ENCODE results near the gene NT5C3A. TPM values are rescaled to one million over a fixed set of nuclear protein-coding genes. Genes with fewer than 3 reads are reported as not detected.
A peak's percentile ranks its signal among the peaks of the same experiment; 100 is the strongest.
"Not testable (repeated sequence)": the region's sequence is repeated elsewhere in the genome, so short reads cannot be mapped to it uniquely, and the experiment has no call there.

NT5C3A gene
- total RNA-seq, 1 experiment from 2014 or later = 35.0 TPM

GRCh38 chr7:33005193-33005592 is 57.4 kb downstream of the NT5C3A start:
- H3K36me3 ChIP-seq (ENCODE audit: low read depth, low read length); H3K9ac ChIP-seq (ENCODE audit: low read length); H3F3A ChIP-seq (ENCODE audit: low read length, unreplicated experiment); H3K27me3 ChIP-seq (ENCODE audit: low read length); ATAC-seq; DNase-seq; H3K4me3 ChIP-seq (ENCODE audit: low read length); H3K79me2 ChIP-seq (ENCODE audit: low read length); BruUV-seq (replicated peaks); H2AFZ ChIP-seq (ENCODE audit: low read length); CTCF ChIA-PET; H3K9me2 ChIP-seq (replicated peaks; ENCODE audit: low read length); POLR2A ChIA-PET (ENCODE audit: unreplicated experiment); H3K4me2 ChIP-seq (ENCODE audit: low read length); H3K27ac ChIP-seq (ENCODE audit: low read length); H4K20me1 ChIP-seq (ENCODE audit: low read length); H3K9me3 ChIP-seq (ENCODE audit: low read length); H3K4me1 ChIP-seq (ENCODE audit: insufficient read depth, low read length); intact Hi-C loops (cut with micrococcal nuclease): not testable (repeated sequence)

- H3K4me1 ChIP-seq (ENCODE audit: insufficient read depth, low read length); POLR2A ChIA-PET (ENCODE audit: unreplicated experiment); H3K79me2 ChIP-seq (ENCODE audit: low read length); H3K27me3 ChIP-seq (ENCODE audit: low read length); H3K4me2 ChIP-seq (ENCODE audit: low read length); H3K4me3 ChIP-seq (ENCODE audit: low read length); H4K20me1 ChIP-seq (ENCODE audit: low read length); H2AFZ ChIP-seq (ENCODE audit: low read length); DNase-seq; H3K9ac ChIP-seq (ENCODE audit: low read length); CTCF ChIA-PET; H3K9me3 ChIP-seq (ENCODE audit: low read length); H3K36me3 ChIP-seq (ENCODE audit: low read depth, low read length); ATAC-seq; H3F3A ChIP-seq (ENCODE audit: low read length, unreplicated experiment); H3K27ac ChIP-seq (ENCODE audit: low read length); H3K9me2 ChIP-seq (replicated peaks; ENCODE audit: low read length); intact Hi-C loops (cut with micrococcal nuclease); BruUV-seq (replicated peaks): not testable (repeated sequence)
These were observed 58.4 kb downstream of the NT5C3A start for GRCh38 chr7:33004104-33004616.

GRCh38 chr7:33003111-33003510 is 59.5 kb downstream of the NT5C3A start:
- ATAC-seq; intact Hi-C loops (cut with micrococcal nuclease); H3K79me2 ChIP-seq (ENCODE audit: low read length); H3K9me3 ChIP-seq (ENCODE audit: low read length); H2AFZ ChIP-seq (ENCODE audit: low read length); H3K27me3 ChIP-seq (ENCODE audit: low read length); H3K4me2 ChIP-seq (ENCODE audit: low read length); H4K20me1 ChIP-seq (ENCODE audit: low read length); H3K27ac ChIP-seq (ENCODE audit: low read length); H3F3A ChIP-seq (ENCODE audit: low read length, unreplicated experiment); H3K9me2 ChIP-seq (replicated peaks; ENCODE audit: low read length); BruUV-seq (replicated peaks); POLR2A ChIA-PET (ENCODE audit: unreplicated experiment); H3K4me1 ChIP-seq (ENCODE audit: insufficient read depth, low read length); CTCF ChIA-PET; H3K4me3 ChIP-seq (ENCODE audit: low read length); H3K36me3 ChIP-seq (ENCODE audit: low read depth, low read length); H3K9ac ChIP-seq (ENCODE audit: low read length); DNase-seq: not testable (repeated sequence)

- H3K27ac ChIP-seq (ENCODE audit: low read length); BruUV-seq (replicated peaks); H3K9ac ChIP-seq (ENCODE audit: low read length); H3K4me1 ChIP-seq (ENCODE audit: insufficient read depth, low read length); DNase-seq; H3K9me3 ChIP-seq (ENCODE audit: low read length); H3F3A ChIP-seq (ENCODE audit: low read length, unreplicated experiment); H3K79me2 ChIP-seq (ENCODE audit: low read length); CTCF ChIA-PET; POLR2A ChIA-PET (ENCODE audit: unreplicated experiment); H4K20me1 ChIP-seq (ENCODE audit: low read length); H3K9me2 ChIP-seq (replicated peaks; ENCODE audit: low read length); H3K36me3 ChIP-seq (ENCODE audit: low read depth, low read length); H3K27me3 ChIP-seq (ENCODE audit: low read length); ATAC-seq; intact Hi-C loops (cut with micrococcal nuclease); H3K4me2 ChIP-seq (ENCODE audit: low read length); H3K4me3 ChIP-seq (ENCODE audit: low read length); H2AFZ ChIP-seq (ENCODE audit: low read length): not testable (repeated sequence)
These were observed 63.2 kb downstream of the NT5C3A start for GRCh38 chr7:32999380-32999779.

GRCh38 chr7:32998361-32999171 is 64.0 kb downstream of the NT5C3A start:
- POLR2A ChIA-PET (ENCODE audit: unreplicated experiment); H3K9me3 ChIP-seq (ENCODE audit: low read length); H3K4me3 ChIP-seq (ENCODE audit: low read length); H3K4me1 ChIP-seq (ENCODE audit: insufficient read depth, low read length); H3F3A ChIP-seq (ENCODE audit: low read length, unreplicated experiment); H3K27ac ChIP-seq (ENCODE audit: low read length); H3K4me2 ChIP-seq (ENCODE audit: low read length); H3K79me2 ChIP-seq (ENCODE audit: low read length); H3K27me3 ChIP-seq (ENCODE audit: low read length); BruUV-seq (replicated peaks); H3K36me3 ChIP-seq (ENCODE audit: low read depth, low read length); intact Hi-C loops (cut with micrococcal nuclease); H2AFZ ChIP-seq (ENCODE audit: low read length); H3K9ac ChIP-seq (ENCODE audit: low read length); H3K9me2 ChIP-seq (replicated peaks; ENCODE audit: low read length); H4K20me1 ChIP-seq (ENCODE audit: low read length); CTCF ChIA-PET: not testable (repeated sequence)
- ATAC-seq (peak; percentile 85), DNase-seq (peak; percentile 13)

GRCh38 chr7:32997956-32998355 is 64.6 kb downstream of the NT5C3A start:
- H3K36me3 ChIP-seq (ENCODE audit: low read depth, low read length); POLR2A ChIA-PET (ENCODE audit: unreplicated experiment); BruUV-seq (replicated peaks); H3K9me2 ChIP-seq (replicated peaks; ENCODE audit: low read length); H2AFZ ChIP-seq (ENCODE audit: low read length); DNase-seq; H3F3A ChIP-seq (ENCODE audit: low read length, unreplicated experiment); H3K9ac ChIP-seq (ENCODE audit: low read length); H3K79me2 ChIP-seq (ENCODE audit: low read length); H3K4me3 ChIP-seq (ENCODE audit: low read length); H3K4me2 ChIP-seq (ENCODE audit: low read length); H3K9me3 ChIP-seq (ENCODE audit: low read length); CTCF ChIA-PET; H3K27me3 ChIP-seq (ENCODE audit: low read length); H3K4me1 ChIP-seq (ENCODE audit: insufficient read depth, low read length); intact Hi-C loops (cut with micrococcal nuclease); H3K27ac ChIP-seq (ENCODE audit: low read length); H4K20me1 ChIP-seq (ENCODE audit: low read length): not testable (repeated sequence)
- peak; percentile 33 for ATAC-seq

GRCh38 chr7:32992750-32993149 is 69.8 kb downstream of the NT5C3A start:
- not testable (repeated sequence) for H3K9me2 ChIP-seq (replicated peaks; ENCODE audit: low read length); BruUV-seq (replicated peaks)

More at GRCh38 chr7:32992750-32993149, 69.8 kb downstream of the NT5C3A start:
- ATAC-seq; H4K20me1 ChIP-seq (ENCODE audit: low read length); CTCF ChIA-PET; H3K79me2 ChIP-seq (ENCODE audit: low read length); POLR2A ChIA-PET (ENCODE audit: unreplicated experiment); DNase-seq; H3F3A ChIP-seq (ENCODE audit: low read length, unreplicated experiment); H3K4me1 ChIP-seq (ENCODE audit: insufficient read depth, low read length); H3K4me3 ChIP-seq (ENCODE audit: low read length); H2AFZ ChIP-seq (ENCODE audit: low read length); H3K36me3 ChIP-seq (ENCODE audit: low read depth, low read length); H3K9ac ChIP-seq (ENCODE audit: low read length); H3K27ac ChIP-seq (ENCODE audit: low read length); H3K9me3 ChIP-seq (ENCODE audit: low read length); H3K4me2 ChIP-seq (ENCODE audit: low read length); intact Hi-C loops (cut with micrococcal nuclease); H3K27me3 ChIP-seq (ENCODE audit: low read length): not testable (repeated sequence)
